K562 (cell line): ENCODE measurements around the gene YTHDF1. TPM values are rescaled to one million over a fixed set of nuclear protein-coding genes. Genes with fewer than 3 reads are reported as not detected.

Experiments used
- ATAC-seq: fragments of 200-7000 bp; cut with Tn5 transposase; 3 replicates; pipeline ENCODE4 v1.9.1; 2020; ENCODE audit warnings: moderate library complexity
- BruUV-seq: library from RNA; stranded (reverse); fragments of 400-500 nt; replicated peaks from 2 replicates; lab custom pipeline; 2021; lab: Mats Ljungman, UMichigan
- CTCF ChIA-PET: fragments of 300-600 bp; formaldehyde crosslinking; extraction: SDS; loops from one replicate; lab custom pipeline; 2021; ENCODE audit warnings: low intra/inter-chr PET ratio; lab: Yijun Ruan, JAX
- POLR2A ChIA-PET: fragments of 300-600, 350-650 bp; sonication (Branson Sonifier 250); formaldehyde crosslinking; extraction: SDS; loops from one replicate; lab custom pipeline; 2021; ENCODE audit warnings: antibody characterized with exemption, inconsistent platforms; lab: Yijun Ruan, JAX
- DNase-seq, 4 experiments: peaks; one replicate each; pipeline versions ENCODE4 v3.0.0 to v3.0.0-alpha.2; 2011 to 2018; ENCODE audit warnings: low spot score in 3 of 4, mixed read lengths in 3 of 4; ENCODE audit errors: extremely low read depth in 1 of 4
- FAIRE-seq: peaks from 2 replicates; lab custom pipeline; 2011; peaks lifted over from hg19 to GRCh38; lab: Jason Lieb, UNC
- H2AFZ ChIP-seq: 2 replicates; pipeline ENCODE4 v1.6.0; 2011; ENCODE audit warnings: low read depth, low read length, control low read depth, inconsistent platforms
- H3K27ac ChIP-seq: fragments of 200-600 bp; 3 replicates; pipeline ENCODE4 v1.8.0; 2011; ENCODE audit warnings: low read depth, mild to moderate bottlenecking, control low read depth, inconsistent platforms, low read length, moderate library complexity, mixed read lengths; ENCODE audit errors: extremely low read depth
- H3K27me3 ChIP-seq, 2 experiments: fragments of 300-600 bp in 1 of 2; 2 replicates in 1 of 2; 3 replicates in 1 of 2; pipeline versions ENCODE4 v1.6.0 to v1.8.0; 2011; ENCODE audit warnings: inconsistent platforms in 2 of 2, low read length in 2 of 2, mild to moderate bottlenecking in 1 of 2, mixed read lengths in 1 of 2, moderate library complexity in 1 of 2; ENCODE audit not compliant: control insufficient read depth in 2 of 2, insufficient read depth in 2 of 2
- H3K36me3 ChIP-seq: fragments of 300-600 bp; 3 replicates; pipeline ENCODE4 v1.8.0; 2011; ENCODE audit warnings: mild to moderate bottlenecking, low read length, inconsistent platforms; ENCODE audit not compliant: control insufficient read depth, insufficient read depth
- H3K4me1 ChIP-seq, 2 experiments: fragments of 200-600 bp in 1 of 2; replicated peaks in 1 of 2; 2 replicates in 1 of 2; 3 replicates in 1 of 2; pipeline versions ENCODE4 v1.5.1 to v1.8.0; 2011; ENCODE audit warnings: inconsistent platforms in 2 of 2, low read length in 2 of 2, mild to moderate bottlenecking in 1 of 2, mixed read lengths in 1 of 2, moderate library complexity in 1 of 2; ENCODE audit not compliant: control insufficient read depth in 2 of 2, insufficient read depth in 2 of 2
- H3K4me2 ChIP-seq: 2 replicates; pipeline ENCODE4 v1.6.1; 2011; ENCODE audit warnings: low read length, control low read depth, inconsistent platforms, mixed read lengths; ENCODE audit not compliant: insufficient read depth
- H3K4me3 ChIP-seq: fragments of 200-600 bp; sonication (generic), shearing (Covaris generic); 2 replicates; pipeline ENCODE4 v1.5.1; 2016; ENCODE audit warnings: control low read depth, inconsistent platforms
- H3K79me2 ChIP-seq: fragments of 200-600 bp; 3 replicates; pipeline ENCODE4 v1.8.0; 2011; ENCODE audit warnings: low read length, inconsistent platforms; ENCODE audit not compliant: control insufficient read depth, insufficient read depth
- H3K9ac ChIP-seq, 2 experiments: 2 replicates each; pipeline versions ENCODE4 v1.6.0 to v1.6.1; 2011; ENCODE audit warnings: low read depth in 2 of 2, low read length in 2 of 2, control low read depth in 1 of 2, inconsistent platforms in 1 of 2, mild to moderate bottlenecking in 1 of 2, mixed read lengths in 1 of 2; ENCODE audit not compliant: insufficient read depth in 1 of 2
- H3K9me1 ChIP-seq: one replicate; pipeline ENCODE4 v1.6.0; 2011; ENCODE audit warnings: inconsistent platforms, mild to moderate bottlenecking, low read length, moderate library complexity; ENCODE audit not compliant: control insufficient read depth, insufficient read depth
- H3K9me3 ChIP-seq: replicated peaks from 2 replicates; pipeline ENCODE4 v1.5.1; 2011; ENCODE audit warnings: low read depth, low read length, inconsistent platforms; ENCODE audit not compliant: control insufficient read depth, insufficient read depth
- H4K20me1 ChIP-seq: replicated peaks from 2 replicates; pipeline ENCODE4 v1.6.1; 2011; ENCODE audit warnings: low read length, inconsistent platforms, mixed read lengths; ENCODE audit not compliant: control insufficient read depth, insufficient read depth
- ARID1B ChIP-seq: fragments of 450-650 bp; IDR thresholded peaks from 2 replicates; pipeline ENCODE4 v1.6.1; 2016; ENCODE audit warnings: antibody characterized with exemption, mild to moderate bottlenecking, inconsistent platforms
- CBX2 ChIP-seq: fragments of 200-600 bp; sonication (generic); IDR thresholded peaks from one replicate; pipeline ENCODE4 v1.6.1; 2012; ENCODE audit warnings: mild to moderate bottlenecking, low read length, inconsistent platforms; ENCODE audit not compliant: insufficient read depth, poor library complexity, severe bottlenecking
- HBP1 ChIP-seq: fragments of 450-650 bp; formaldehyde crosslinking; IDR thresholded peaks from 2 replicates; pipeline ENCODE4 v1.4.0; 2022; ENCODE audit warnings: missing genetic modification characterization
- MCM7 ChIP-seq, 2 experiments: fragments of 450-650 bp; IDR thresholded peaks; 2 replicates each; pipeline ENCODE4 v1.6.1; 2016 to 2018
- ZNF12 ChIP-seq: sonication (generic); formaldehyde crosslinking; IDR thresholded peaks from 2 replicates; pipeline ENCODE4 v1.4.0; 2020; ENCODE audit warnings: mild to moderate bottlenecking, missing genetic modification reagents
- ZNF408 ChIP-seq: fragments of 250-450 bp; sonication (Bioruptor Pico); IDR thresholded peaks from 2 replicates; pipeline ENCODE4 v1.4.0; 2020; ENCODE audit warnings: low read depth, mild to moderate bottlenecking, moderate library complexity
- ZNF830 ChIP-seq: fragments of 250-450 bp; sonication (Bioruptor Pico); IDR thresholded peaks from 2 replicates; pipeline ENCODE4 v1.5.0; 2021; ENCODE audit warnings: mild to moderate bottlenecking
- whole genome bisulfite sequencing: fragments of 100-300 bp; shearing (Covaris generic); methylation state at CpG from one replicate; pipeline ENCODE4 v1.1.6; 2016; ENCODE audit warnings: low coverage, mixed read lengths; ENCODE audit not compliant: insufficient coverage; ENCODE audit errors: missing lambda C conversion rate; 5-methylcytosine and 5-hydroxymethylcytosine counted together
- in situ Hi-C: fragments of 300-500 bp; cut with MboI; formaldehyde crosslinking; loops from 4 replicates; pipeline ENCODE4 v1.15.0; 2018; ENCODE audit warnings: inconsistent platforms, mixed read lengths
- intact Hi-C: fragments of 100-400 bp; cut with micrococcal nuclease; formaldehyde crosslinking; loops from 2 replicates; pipeline ENCODE4 v1.14.2; 2022
- polyA plus RNA-seq, 8 experiments: library from polyadenylated mRNA; depleted of rRNA in 4 of 8; stranded (reverse) in 5 of 8; unstranded in 3 of 8; fragments of >200 nt; fragmentation: Nextera tagmentation in 2 of 8; fragmentation: Illumina TruSeq in 1 of 8; extraction: Ambion mirVana in 2 of 8; extraction: Trizol in 1 of 8; gene quantifications; 2 replicates each; pipeline versions ENCODE4 v1.2.1 to v1.2.3, GENCODE V29; 2011 to 2014; ENCODE audit warnings: inconsistent platforms in 1 of 8, missing spikeins in 1 of 8
- total RNA-seq, 7 experiments: library from RNA; depleted of rRNA in 6 of 7; stranded (reverse); fragments of >200 nt in 6 of 7; fragmentation: Illumina TruSeq in 2 of 7; extraction: Trizol in 2 of 7; gene quantifications; 2 replicates each; pipeline versions ENCODE4 v1.2.1 to v1.2.3, GENCODE V29; 2011 to 2021; ENCODE audit warnings: low replicate concordance in 1 of 7

Gene YTHDF1
- total and polyA plus RNA-seq, 9 of the 15 experiments (the other 6 are each of a cell fraction or from before 2014, with no cell fraction given): 10.1 to 42.4 (median 27.8) TPM

GRCh38 chr20:63225082-63225454 lies 9.1 kb upstream of the YTHDF1 start:
- DNase-seq: no peak
- H3K27ac ChIP-seq: no peak overlapping the region
- no peak for ATAC-seq
- no peaks in the 10 kb centered on the region for H3K36me3 ChIP-seq
- H3K4me1 ChIP-seq: peaks cover 0 to 18% of the 10 kb centered on the region in 2 experiments; a peak in 1 of 5 replicates
- peaks cover 13 to 47% of the 10 kb centered on the region in 2 experiments for H3K27me3 ChIP-seq
- no TSS peak for BruUV-seq
- H3K4me3 ChIP-seq: no peak overlapping the region
- H3K9me1 ChIP-seq: no peaks in the 10 kb centered on the region
- in situ Hi-C loops: no loop called here
- H3K4me2 ChIP-seq: no peak overlapping the region
- CTCF ChIA-PET: interaction anchor here (0.7 kb wide), 1 partner anchor 35 kb away, joined by 3 read pairs; no protein-coding TSS in a partner anchor
- no peaks in the 10 kb centered on the region for H3K79me2 ChIP-seq
- POLR2A ChIA-PET: interaction anchor here (0.7 to 1.0 kb wide), 3 partner anchors 10 to 29 kb away, joined by 3 to 5 read pairs (median 3); partner anchors contain the start of genes BIRC7 and NKAIN4
- no peak for FAIRE-seq
- H4K20me1 ChIP-seq: no peaks in the 10 kb centered on the region
- no peak for TF ChIP-seq ZNF408
- TF ChIP-seq ZNF12 (CRISPR knock-in tag): no peak
- TF ChIP-seq MCM7 (IDR thresholded peaks at IDR 0.05): no peak
- no peak for TF ChIP-seq ARID1B
- no peak for TF ChIP-seq HBP1 (CRISPR knock-in tag)
- TF ChIP-seq ZNF830 (CRISPR knock-in tag): no peak
- TF ChIP-seq CBX2: no peak
- no peaks in the 10 kb centered on the region for H3K9me3 ChIP-seq
- no peak overlapping the region for H3K9ac ChIP-seq
- no peak overlapping the region for H2AFZ ChIP-seq
- intact Hi-C loops: loop anchor here (5.0 kb wide), 1 partner anchor 67 kb away; the partner anchor contains the start of gene COL20A1
- 5% methylated on average over 7 of the region's 7 CpGs for WGBS
